Measurements from ENCODE around the gene TGFB3. TPM values are rescaled to one million over a fixed set of nuclear protein-coding genes. Genes with fewer than 3 reads are reported as not detected.

Gene TGFB3
- polyA plus RNA-seq, 1 donor from 2014 or later = 1.3 TPM

DNA sequence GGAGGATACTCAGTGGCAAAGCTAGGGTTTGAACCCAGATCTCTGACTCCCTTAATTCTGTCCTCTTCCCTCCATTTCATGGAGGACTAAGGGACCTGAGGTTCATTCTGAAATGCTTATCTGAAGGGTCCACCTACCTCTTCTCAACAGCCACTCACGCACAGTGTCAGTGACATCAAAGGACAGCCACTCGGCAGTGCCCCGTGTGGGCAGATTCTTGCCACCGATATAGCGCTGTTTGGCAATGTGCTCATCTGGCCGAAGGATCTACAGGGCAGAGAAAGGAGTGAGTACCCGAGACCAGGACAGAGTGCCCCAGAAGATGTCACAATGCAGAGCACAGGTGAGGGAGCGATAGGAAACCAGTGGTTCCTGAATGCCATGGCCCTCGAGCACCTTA lies 10.8 kb downstream of the TGFB3 start:
- Histone ChIP-seq H3K4me3 (ENCODE audit: low read length) (no peak overlapping the region), H3K27me3 (ENCODE audit: insufficient read depth, low read depth, low read length) (no peaks in the 10 kb centered on the region), H2AFZ (ENCODE audit: low read depth, low read length) (no peak overlapping the region), H3K79me2 (replicated peaks; ENCODE audit: insufficient read depth, low read length) (no peaks in the 10 kb centered on the region), H3K9ac (ENCODE audit: low read length) (no peak overlapping the region), H4K20me1 (ENCODE audit: insufficient read depth) (no peaks in the 10 kb centered on the region), H3K9me2 (ENCODE audit: insufficient read depth, low read length) (no peaks in the 10 kb centered on the region), H3F3A (ENCODE audit: insufficient read depth, low read length, poor library complexity, severe bottlenecking) (no peaks in the 10 kb centered on the region), H3K27ac (ENCODE audit: low read length) (no peak overlapping the region), H3K4me2 (ENCODE audit: low read length) (no peak overlapping the region), H3K9me3 (ENCODE audit: low read length) (no peaks in the 10 kb centered on the region), H3K36me3 (ENCODE audit: insufficient read depth, low read length) (no peaks in the 10 kb centered on the region)
- no peak for TF ChIP-seq EZH2 (IDR thresholded peaks at IDR 0.05; ENCODE audit: borderline replicate concordance, insufficient read depth, low read length, poor library complexity, severe bottlenecking)
- TF ChIP-seq, protein P1, sequence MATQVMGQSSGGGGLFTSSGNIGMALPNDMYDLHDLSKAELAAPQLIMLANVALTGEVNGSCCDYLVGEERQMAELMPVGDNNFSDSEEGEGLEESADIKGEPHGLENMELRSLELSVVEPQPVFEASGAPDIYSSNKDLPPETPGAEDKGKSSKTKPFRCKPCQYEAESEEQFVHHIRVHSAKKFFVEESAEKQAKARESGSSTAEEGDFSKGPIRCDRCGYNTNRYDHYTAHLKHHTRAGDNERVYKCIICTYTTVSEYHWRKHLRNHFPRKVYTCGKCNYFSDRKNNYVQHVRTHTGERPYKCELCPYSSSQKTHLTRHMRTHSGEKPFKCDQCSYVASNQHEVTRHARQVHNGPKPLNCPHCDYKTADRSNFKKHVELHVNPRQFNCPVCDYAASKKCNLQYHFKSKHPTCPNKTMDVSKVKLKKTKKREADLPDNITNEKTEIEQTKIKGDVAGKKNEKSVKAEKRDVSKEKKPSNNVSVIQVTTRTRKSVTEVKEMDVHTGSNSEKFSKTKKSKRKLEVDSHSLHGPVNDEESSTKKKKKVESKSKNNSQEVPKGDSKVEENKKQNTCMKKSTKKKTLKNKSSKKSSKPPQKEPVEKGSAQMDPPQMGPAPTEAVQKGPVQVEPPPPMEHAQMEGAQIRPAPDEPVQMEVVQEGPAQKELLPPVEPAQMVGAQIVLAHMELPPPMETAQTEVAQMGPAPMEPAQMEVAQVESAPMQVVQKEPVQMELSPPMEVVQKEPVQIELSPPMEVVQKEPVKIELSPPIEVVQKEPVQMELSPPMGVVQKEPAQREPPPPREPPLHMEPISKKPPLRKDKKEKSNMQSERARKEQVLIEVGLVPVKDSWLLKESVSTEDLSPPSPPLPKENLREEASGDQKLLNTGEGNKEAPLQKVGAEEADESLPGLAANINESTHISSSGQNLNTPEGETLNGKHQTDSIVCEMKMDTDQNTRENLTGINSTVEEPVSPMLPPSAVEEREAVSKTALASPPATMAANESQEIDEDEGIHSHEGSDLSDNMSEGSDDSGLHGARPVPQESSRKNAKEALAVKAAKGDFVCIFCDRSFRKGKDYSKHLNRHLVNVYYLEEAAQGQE (IDR thresholded peaks at IDR 0.05; ENCODE audit: borderline replicate concordance) = no peak
- TF ChIP-seq SMC3 (conservative IDR thresholded peaks at IDR 0.05; ENCODE audit: poor library complexity) = no peak

DNA sequence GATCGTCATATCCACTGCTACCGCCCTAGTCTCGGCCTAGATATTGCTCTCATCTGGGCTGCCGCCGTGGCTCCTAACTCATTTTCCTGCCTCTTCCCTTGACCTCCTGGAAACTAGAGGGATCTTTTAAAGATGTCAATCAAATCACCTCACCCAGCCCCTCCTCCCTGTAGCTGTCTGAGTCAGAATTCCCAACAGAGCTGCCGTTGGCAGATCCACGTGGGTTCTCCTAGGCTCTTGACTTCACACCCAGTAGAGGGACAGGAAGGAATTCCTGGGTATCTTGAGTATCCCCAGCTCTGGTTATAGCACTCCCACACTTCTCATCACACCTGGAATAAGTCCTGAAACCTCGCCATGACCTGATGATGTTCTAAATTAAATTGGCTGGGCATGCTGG lies 11.9 kb downstream of the TGFB3 start:
- Histone ChIP-seq H3K4me2 (ENCODE audit: low read length) (no peak overlapping the region), H2AFZ (ENCODE audit: low read depth, low read length) (no peak overlapping the region), H3K36me3 (ENCODE audit: insufficient read depth, low read length) (no peaks in the 10 kb centered on the region), H3K27ac (ENCODE audit: low read length) (no peak overlapping the region), H3K27me3 (ENCODE audit: insufficient read depth, low read depth, low read length) (no peaks in the 10 kb centered on the region), H3K9me3 (ENCODE audit: low read length) (no peaks in the 10 kb centered on the region), H3K9me2 (ENCODE audit: insufficient read depth, low read length) (no peaks in the 10 kb centered on the region), H4K20me1 (ENCODE audit: insufficient read depth) (no peaks in the 10 kb centered on the region), H3K79me2 (replicated peaks; ENCODE audit: insufficient read depth, low read length) (no peaks in the 10 kb centered on the region), H3F3A (ENCODE audit: insufficient read depth, low read length, poor library complexity, severe bottlenecking) (no peaks in the 10 kb centered on the region), H3K4me3 (ENCODE audit: low read length) (no peak overlapping the region), H3K9ac (ENCODE audit: low read length) (no peak overlapping the region)
- TF ChIP-seq POLR2AphosphoS5 (IDR thresholded peaks at IDR 0.05) (no peak), TAF1 (IDR thresholded peaks at IDR 0.05; ENCODE audit: low read depth) (no peak), SMC3 (conservative IDR thresholded peaks at IDR 0.05; ENCODE audit: poor library complexity) (no peak), EZH2 (IDR thresholded peaks at IDR 0.05; ENCODE audit: borderline replicate concordance, insufficient read depth, low read length, poor library complexity, severe bottlenecking) (no peak), EP300 (conservative IDR thresholded peaks at IDR 0.05; ENCODE audit: poor library complexity, severe bottlenecking) (no peak), RAD21 (conservative IDR thresholded peaks at IDR 0.05) (no peak), MXI1 (conservative IDR thresholded peaks at IDR 0.05; ENCODE audit: poor library complexity, severe bottlenecking) (no peak)
- TF ChIP-seq, protein P1 (IDR thresholded peaks at IDR 0.05; ENCODE audit: borderline replicate concordance) = no peak
